Keratinocyte (primary cell): ENCODE measurements around the gene PARD6G. TPM values are rescaled to one million over a fixed set of nuclear protein-coding genes. Genes with fewer than 3 reads are reported as not detected.
A peak's percentile ranks its signal among the peaks of the same experiment; 100 is the strongest.

ENCODE experiments used
- DNase-seq: peaks from one replicate; pipeline ENCODE4 v3.0.0-alpha.2; 2011; ENCODE audit warnings: low read depth, missing footprints, low spot score
- FAIRE-seq: peaks from 2 replicates; lab custom pipeline; 2011; peaks lifted over from hg19 to GRCh38; lab: Jason Lieb, UNC
- H2AFZ ChIP-seq: 2 replicates; pipeline ENCODE4 v1.6.0; 2012; ENCODE audit warnings: low read length, control low read depth, inconsistent platforms; ENCODE audit not compliant: control insufficient read depth
- H3K27ac ChIP-seq: 2 replicates; pipeline ENCODE4 v1.5.1; 2011; ENCODE audit warnings: low read length; ENCODE audit not compliant: control insufficient read depth, insufficient read depth
- H3K27me3 ChIP-seq: 3 replicates; pipeline ENCODE4 v1.6.0; 2011; ENCODE audit warnings: low read length; ENCODE audit not compliant: control insufficient read depth, insufficient read depth; ENCODE audit errors: extremely low read depth
- H3K36me3 ChIP-seq, 2 experiments: 2 replicates in 1 of 2; 3 replicates in 1 of 2; pipeline ENCODE4 v1.5.1; 2011; ENCODE audit warnings: low read length in 2 of 2, mild to moderate bottlenecking in 1 of 2; ENCODE audit not compliant: control insufficient read depth in 2 of 2, insufficient read depth in 2 of 2; ENCODE audit errors: extremely low read depth in 1 of 2
- H3K4me1 ChIP-seq: 3 replicates; pipeline ENCODE4 v1.5.1; 2011; ENCODE audit warnings: low read length; ENCODE audit not compliant: control insufficient read depth, insufficient read depth; ENCODE audit errors: extremely low read depth
- H3K4me2 ChIP-seq: 3 replicates; pipeline ENCODE4 v1.6.0; 2011; ENCODE audit warnings: low read depth, low read length; ENCODE audit not compliant: control insufficient read depth, insufficient read depth; ENCODE audit errors: extremely low read depth
- H3K4me3 ChIP-seq, 3 experiments: fragments of 200-600 bp in 1 of 3; sonication (generic) in 1 of 3; 2 replicates in 2 of 3; 3 replicates in 1 of 3; pipeline ENCODE4 v1.5.1; 2011 to 2016; ENCODE audit warnings: low read length in 3 of 3, mild to moderate bottlenecking in 3 of 3, control low read depth in 2 of 3, inconsistent platforms in 1 of 3, low read depth in 1 of 3, mixed read lengths in 1 of 3, mixed run types in 1 of 3, moderate library complexity in 1 of 3; ENCODE audit not compliant: control insufficient read depth in 2 of 3, insufficient read depth in 2 of 3; ENCODE audit errors: extremely low read depth in 1 of 3
- H3K79me2 ChIP-seq: 2 replicates; pipeline ENCODE4 v1.6.0; 2012; ENCODE audit warnings: low read length; ENCODE audit not compliant: control insufficient read depth, insufficient read depth
- H3K9ac ChIP-seq: 3 replicates; pipeline ENCODE4 v1.6.0; 2011; ENCODE audit warnings: low read length; ENCODE audit not compliant: control insufficient read depth, insufficient read depth; ENCODE audit errors: extremely low read depth
- H3K9me1 ChIP-seq: 3 replicates; pipeline ENCODE4 v1.6.0; 2011; ENCODE audit warnings: low read length; ENCODE audit not compliant: control insufficient read depth, insufficient read depth; ENCODE audit errors: extremely low read depth
- H3K9me3 ChIP-seq: 2 replicates; pipeline ENCODE4 v1.5.1; 2012; ENCODE audit warnings: low read depth, low read length; ENCODE audit not compliant: control insufficient read depth
- H4K20me1 ChIP-seq: 3 replicates; pipeline ENCODE4 v1.6.0; 2011; ENCODE audit warnings: low read length; ENCODE audit not compliant: control insufficient read depth, insufficient read depth; ENCODE audit errors: extremely low read depth
- EZH2 ChIP-seq: IDR thresholded peaks from one replicate; pipeline ENCODE4 v1.6.1; 2012; ENCODE audit warnings: inconsistent platforms, mild to moderate bottlenecking, low read length, moderate library complexity
- dilution Hi-C: fragments of 300-500 bp; cut with MboI; formaldehyde crosslinking; loops from one replicate; pipeline ENCODE4 v1.7.0; 2020; ENCODE audit warnings: low sequenced_read_pairs; ENCODE audit not compliant: extremely low pct_ligation_motif_present
- polyA plus RNA-seq, 5 experiments: library from polyadenylated mRNA; depleted of rRNA in 3 of 5; stranded (reverse) in 3 of 5; stranded (forward) in 1 of 5; unstranded in 1 of 5; fragments of >200 nt; gene quantifications; 1 replicate in 1 of 5; 2 replicates in 3 of 5; 3 replicates in 1 of 5; pipeline versions ENCODE4 v1.2.1 to v1.2.3, GENCODE V29; 2011 to 2012; ENCODE audit warnings: missing spikeins in 2 of 5, low read depth in 1 of 5, low replicate concordance in 1 of 5
- TF ChIP-seq, protein P1 (sequence below), 3 experiments: IDR thresholded peaks in 1 of 3; conservative IDR thresholded peaks in 1 of 3; optimal IDR thresholded peaks in 1 of 3; 2 replicates in 2 of 3; 3 replicates in 1 of 3; pipeline versions ENCODE3 to v1.5.1; 2011; ENCODE audit warnings: low read length in 3 of 3, mild to moderate bottlenecking in 3 of 3, moderate library complexity in 2 of 3, control low read depth in 1 of 3, inconsistent platforms in 1 of 3; ENCODE audit not compliant: insufficient read depth in 2 of 3; ENCODE audit errors: extremely low read depth in 1 of 3

The PARD6G gene
- polyA plus RNA-seq, 1 donor (not counting 4 experiments of a cell fraction or from before 2014, with no cell fraction given), result 21.3 TPM

DNA sequence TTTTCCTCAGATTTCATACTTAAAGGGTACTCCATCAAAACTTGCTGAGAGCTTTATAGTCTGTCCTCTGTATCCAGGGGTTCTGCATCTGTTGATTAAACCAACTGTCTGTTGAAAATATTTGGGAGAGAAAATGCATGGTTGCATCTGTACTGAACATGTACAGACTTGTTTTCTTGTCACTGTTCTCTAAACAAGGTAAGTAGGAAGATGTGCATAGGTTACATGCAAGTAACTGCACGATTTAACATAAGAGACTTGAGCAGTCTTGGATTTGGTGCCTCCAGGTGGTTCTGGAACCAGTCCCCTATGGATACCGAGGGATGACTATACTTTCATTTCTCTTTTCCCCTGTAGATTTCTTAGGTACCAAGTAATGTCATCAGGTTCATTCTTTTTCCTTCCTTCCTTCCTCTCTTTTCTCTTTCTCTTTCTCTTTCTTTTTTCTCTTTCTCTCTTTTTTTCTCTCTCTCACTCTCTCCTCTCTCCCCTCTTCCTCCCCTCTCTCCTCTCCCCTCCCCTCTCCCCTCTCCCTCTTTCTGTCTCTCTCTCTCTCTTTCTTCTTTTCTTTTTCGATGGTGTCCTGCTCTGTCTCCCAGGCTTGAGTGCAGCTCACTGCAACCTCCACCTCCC, 115.0 kb downstream of the PARD6G start:
- H3K36me3 ChIP-seq, result peaks cover 20 to 23% of the 10 kb centered on the region in 2 experiments
- no peak for TF ChIP-seq EZH2
- H3K4me2 ChIP-seq, result peak overlapping the region; percentile 72
- DNase-seq, result peak; percentile 30
- H3K4me3 ChIP-seq, result peak overlapping the region in 1 of 3 experiments; percentile 43
- dilution Hi-C loops, result no loop called here
- FAIRE-seq, result peak; percentile 95
- H3K79me2 ChIP-seq, result peaks cover 55% of the 10 kb centered on the region
- no peaks in the 10 kb centered on the region for H3K27me3 ChIP-seq
- H3K27ac ChIP-seq, result no peak overlapping the region
- H3K9me3 ChIP-seq, result no peaks in the 10 kb centered on the region
- H4K20me1 ChIP-seq, result peaks cover 5% of the 10 kb centered on the region
- no peak overlapping the region for H2AFZ ChIP-seq
- peaks cover 7% of the 10 kb centered on the region for H3K4me1 ChIP-seq
- no peak overlapping the region for H3K9ac ChIP-seq
- no peaks in the 10 kb centered on the region for H3K9me1 ChIP-seq

DNA sequence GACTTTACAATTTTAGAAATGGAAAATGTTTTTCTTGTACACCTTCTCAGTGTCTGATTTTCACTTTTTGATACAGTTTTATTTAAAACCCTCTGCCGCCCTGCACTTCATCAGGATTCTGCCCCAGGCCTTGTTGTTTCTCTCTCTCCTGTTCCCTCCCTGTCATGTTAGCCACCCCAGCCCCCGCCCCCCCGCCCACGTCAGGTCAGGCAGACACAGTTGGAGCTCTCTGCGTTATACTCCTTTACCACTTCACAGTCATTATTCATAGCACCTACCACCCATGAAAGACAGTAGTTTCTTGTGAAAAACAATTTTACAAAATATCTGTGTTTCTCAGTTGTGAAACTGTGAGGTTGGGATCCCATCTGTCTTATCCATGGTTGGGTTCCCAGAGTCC, 116.8 kb downstream of the PARD6G start:
- H3K79me2 ChIP-seq, result peaks cover 72% of the 10 kb centered on the region
- peaks cover 7% of the 10 kb centered on the region for H3K4me1 ChIP-seq
- no peak overlapping the region for H3K27ac ChIP-seq
- no peak overlapping the region for H3K9ac ChIP-seq
- H2AFZ ChIP-seq, result no peak overlapping the region
- H3K9me1 ChIP-seq, result no peaks in the 10 kb centered on the region
- no peaks in the 10 kb centered on the region for H3K9me3 ChIP-seq
- peaks cover 7% of the 10 kb centered on the region for H4K20me1 ChIP-seq
- H3K4me3 ChIP-seq, result no peak overlapping the region
- DNase-seq, result no peak
- H3K27me3 ChIP-seq, result no peaks in the 10 kb centered on the region
- no peak for TF ChIP-seq EZH2
- TF ChIP-seq, protein P1, sequence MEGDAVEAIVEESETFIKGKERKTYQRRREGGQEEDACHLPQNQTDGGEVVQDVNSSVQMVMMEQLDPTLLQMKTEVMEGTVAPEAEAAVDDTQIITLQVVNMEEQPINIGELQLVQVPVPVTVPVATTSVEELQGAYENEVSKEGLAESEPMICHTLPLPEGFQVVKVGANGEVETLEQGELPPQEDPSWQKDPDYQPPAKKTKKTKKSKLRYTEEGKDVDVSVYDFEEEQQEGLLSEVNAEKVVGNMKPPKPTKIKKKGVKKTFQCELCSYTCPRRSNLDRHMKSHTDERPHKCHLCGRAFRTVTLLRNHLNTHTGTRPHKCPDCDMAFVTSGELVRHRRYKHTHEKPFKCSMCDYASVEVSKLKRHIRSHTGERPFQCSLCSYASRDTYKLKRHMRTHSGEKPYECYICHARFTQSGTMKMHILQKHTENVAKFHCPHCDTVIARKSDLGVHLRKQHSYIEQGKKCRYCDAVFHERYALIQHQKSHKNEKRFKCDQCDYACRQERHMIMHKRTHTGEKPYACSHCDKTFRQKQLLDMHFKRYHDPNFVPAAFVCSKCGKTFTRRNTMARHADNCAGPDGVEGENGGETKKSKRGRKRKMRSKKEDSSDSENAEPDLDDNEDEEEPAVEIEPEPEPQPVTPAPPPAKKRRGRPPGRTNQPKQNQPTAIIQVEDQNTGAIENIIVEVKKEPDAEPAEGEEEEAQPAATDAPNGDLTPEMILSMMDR (optimal IDR thresholded peaks at IDR 0.05 in 1 of 3, IDR thresholded peaks at IDR 0.05 in 1 of 3, conservative IDR thresholded peaks at IDR 0.05 in 1 of 3; ENCODE audit: extremely low read depth in 1 of 3, insufficient read depth in 2 of 3, low read length in 3 of 3), result no peak
- peaks cover 9 to 12% of the 10 kb centered on the region in 2 experiments for H3K36me3 ChIP-seq
- dilution Hi-C loops, result no loop called here
- no peak for FAIRE-seq
- no peak overlapping the region for H3K4me2 ChIP-seq
